ENCODE measurements around the gene CFAP68. TPM values are rescaled to one million over a fixed set of nuclear protein-coding genes. Genes with fewer than 3 reads are reported as not detected.
"Not testable (repeated sequence)": the region's sequence is repeated elsewhere in the genome, so short reads cannot be mapped to it uniquely, and the experiment has no call there.

The CFAP68 gene
- total RNA-seq, 1 donor from 2014 or later: 4.1 TPM

GRCh38 chr11:111870522-111870885, 8.8 kb upstream of the CFAP68 start:
- DNase-seq (ENCODE audit: low read depth in 2 of 2): no peak

- DNase-seq (ENCODE audit: low read depth in 2 of 2): peak; percentile 73 to 89
Observed at GRCh38 chr11:111870886-111871692, 8.3 kb upstream of the CFAP68 start, which contains the start of gene ALG9. ALG9 (minus strand) TSS chr11:111871581; CDS start chr11:111871482, 99 bp downstream.

- no peak for DNase-seq (ENCODE audit: low read depth in 2 of 2)
Observed at GRCh38 chr11:111871693-111872161, 7.6 kb upstream of the CFAP68 start.

GRCh38 chr11:111878385-111878848, 924 bp upstream of the CFAP68 start:
- DNase-seq (ENCODE audit: low read depth in 2 of 2): no peak

- DNase-seq (ENCODE audit: low read depth in 2 of 2): no peak
Observed at GRCh38 chr11:111879637-111879960, 258 bp downstream of the CFAP68 start.

GRCh38 chr11:111882202-111882601, 2.9 kb downstream of the CFAP68 start:
- no peak for DNase-seq (ENCODE audit: low read depth in 2 of 2)

GRCh38 chr11:111885053-111885452, 5.7 kb downstream of the CFAP68 start:
- not testable (repeated sequence) for DNase-seq (ENCODE audit: low read depth in 2 of 2)

- no peak for DNase-seq (ENCODE audit: low read depth in 2 of 2)
Observed at GRCh38 chr11:111886032-111886431, 6.7 kb downstream of the CFAP68 start.

GRCh38 chr11:111886844-111887243, 7.5 kb downstream of the CFAP68 start:
- no peak for DNase-seq (ENCODE audit: low read depth in 2 of 2)

GRCh38 chr11:111905411-111905810, 26.1 kb downstream of the CFAP68 start:
- DNase-seq (ENCODE audit: low read depth in 2 of 2): no peak

- no peak for DNase-seq (ENCODE audit: low read depth in 2 of 2)
Observed at GRCh38 chr11:111906680-111907079, 27.3 kb downstream of the CFAP68 start.

GRCh38 chr11:111908639-111909305, 29.4 kb downstream of the CFAP68 start:
- no peak for DNase-seq (ENCODE audit: low read depth in 2 of 2)

GRCh38 chr11:111909378-111909777, 30.0 kb downstream of the CFAP68 start:
- DNase-seq (ENCODE audit: low read depth in 2 of 2): no peak

GRCh38 chr11:111910676-111911562, 31.6 kb downstream of the CFAP68 start:
- DNase-seq (ENCODE audit: low read depth in 2 of 2): no peak

- peak in 1 of 2 donors; percentile 29 for DNase-seq (ENCODE audit: low read depth in 2 of 2)
Observed at GRCh38 chr11:111911563-111912401, 32.4 kb downstream of the CFAP68 start, which contains the start of gene CRYAB. CRYAB (minus strand) TSS chr11:111911770; CDS start chr11:111911724, 46 bp downstream.

GRCh38 chr11:111912535-111912934, 33.2 kb downstream of the CFAP68 start, which contains the start of gene HSPB2:
HSPB2 (plus strand) TSS chr11:111912734; CDS start chr11:111912830, 96 bp downstream.
- DNase-seq (ENCODE audit: low read depth in 2 of 2): no peak

- no peak for DNase-seq (ENCODE audit: low read depth in 2 of 2)
Observed at GRCh38 chr11:111913031-111913861, 33.9 kb downstream of the CFAP68 start.

- DNase-seq (ENCODE audit: low read depth in 2 of 2): peak in 1 of 2 donors; percentile 50
Observed at GRCh38 chr11:111913997-111914396, 34.7 kb downstream of the CFAP68 start.

GRCh38 chr11:111916768-111917167, 37.4 kb downstream of the CFAP68 start:
- no peak for DNase-seq (ENCODE audit: low read depth in 2 of 2)

- DNase-seq (ENCODE audit: low read depth in 2 of 2): no peak
Observed at GRCh38 chr11:111917312-111917711, 38.0 kb downstream of the CFAP68 start.
